Measurements from ENCODE around the gene SLC4A1.

GRCh38 chr17:44310609-44311376, 42.9 kb upstream of the SLC4A1 start:
- TF ChIP-seq MAX (IDR thresholded peaks at IDR 0.05; ENCODE audit: insufficient read depth, insufficient read length) (no peak), CTCF (IDR thresholded peaks at IDR 0.05; ENCODE audit: extremely low read depth in 1 of 2, insufficient read depth in 1 of 2, low read depth in 1 of 2, low read length in 2 of 2) (no peak), EZH2 (IDR thresholded peaks at IDR 0.05; ENCODE audit: borderline replicate concordance, low read depth, low read length, severe bottlenecking) (no peak), JUN (IDR thresholded peaks at IDR 0.05; ENCODE audit: borderline replicate concordance, insufficient read depth, insufficient read length, low read depth) (no peak), POLR2A (IDR thresholded peaks at IDR 0.05; ENCODE audit: low read depth, low read length) (no peak), POLR2AphosphoS5 (IDR thresholded peaks at IDR 0.05; ENCODE audit: insufficient read depth, low read depth, low read length) (no peak)

All from endothelial cell of umbilical vein (primary cell).